SIG-M5 (cell line): ENCODE data around the gene PARD3.
"Not testable (repeated sequence)": the region's sequence is repeated elsewhere in the genome, so short reads cannot be mapped to it uniquely, and the experiment has no call there.

Experiments used
- DNase-seq: peaks from one replicate; lab custom pipeline; 2025; lab: John Stamatoyannopoulos, UW

PARD3 gene

GRCh38 chr10:34766811-34767494 lies 48.1 kb downstream of the PARD3 start:
- no peak for DNase-seq

DNA sequence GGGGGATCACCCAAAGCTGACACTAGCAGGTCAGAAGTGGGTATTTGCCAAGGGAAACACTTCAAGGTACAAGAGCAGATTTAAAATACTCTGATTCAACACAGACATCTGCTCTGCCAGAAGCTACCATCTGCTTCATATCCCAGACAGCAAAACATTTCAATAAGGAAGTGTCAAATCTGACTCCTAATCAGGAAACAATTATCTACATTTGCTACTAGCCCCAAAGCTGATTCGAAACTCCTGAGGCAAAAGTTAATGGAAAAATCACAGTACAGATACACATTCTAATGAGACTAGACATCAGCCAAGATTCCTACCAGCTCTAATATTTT lies 48.9 kb downstream of the PARD3 start:
- DNase-seq: no peak

GRCh38 chr10:34764472-34764946 lies 50.6 kb downstream of the PARD3 start:
- DNase-seq: no peak

GRCh38 chr10:34762603-34763299 lies 52.3 kb downstream of the PARD3 start:
- no peak for DNase-seq

DNA sequence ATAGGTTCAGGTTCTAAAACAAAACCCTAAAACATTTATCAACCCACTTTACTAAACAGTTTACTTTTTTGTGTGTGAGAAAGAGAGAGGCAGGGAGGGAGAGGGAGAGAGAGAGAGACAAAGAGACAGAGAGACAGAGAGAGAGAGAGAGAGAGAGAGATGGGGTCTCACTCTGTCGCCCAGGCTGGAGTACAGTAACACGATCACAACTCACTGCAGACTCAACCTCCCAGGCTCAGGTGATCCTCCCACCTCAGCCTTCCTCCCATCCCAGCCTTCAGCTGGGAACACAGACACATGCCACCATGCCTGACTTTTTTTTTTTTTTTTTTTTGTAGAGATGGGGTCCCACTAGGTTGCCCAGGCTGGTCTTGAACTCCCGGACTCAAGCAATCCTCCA lies 52.9 kb downstream of the PARD3 start:
- no peak for DNase-seq

- no peak for DNase-seq
These were observed 53.6 kb downstream of the PARD3 start for GRCh38 chr10:34761453-34761852.

GRCh38 chr10:34760606-34761005 lies 54.5 kb downstream of the PARD3 start:
- no peak for DNase-seq

DNA sequence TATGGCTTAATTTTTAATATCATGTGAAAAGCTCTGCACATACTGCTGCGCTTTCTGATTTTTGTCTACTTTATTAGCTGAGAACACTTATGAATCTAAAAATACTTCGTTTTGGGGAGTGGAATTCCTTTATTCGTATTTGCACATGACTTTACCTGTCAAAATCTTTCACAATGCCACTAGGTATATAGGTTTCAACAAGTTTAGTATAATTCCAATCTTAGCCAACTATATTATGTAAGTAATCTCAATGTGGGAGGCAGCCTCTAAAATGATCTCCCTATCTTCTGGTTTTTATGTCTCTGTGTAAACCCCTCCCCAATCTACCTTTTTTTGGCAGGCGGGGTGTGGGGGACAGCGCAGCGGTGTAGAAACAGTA lies 55.3 kb downstream of the PARD3 start:
- no peak for DNase-seq

GRCh38 chr10:34759161-34759836 lies 55.8 kb downstream of the PARD3 start:
- no peak for DNase-seq

DNA sequence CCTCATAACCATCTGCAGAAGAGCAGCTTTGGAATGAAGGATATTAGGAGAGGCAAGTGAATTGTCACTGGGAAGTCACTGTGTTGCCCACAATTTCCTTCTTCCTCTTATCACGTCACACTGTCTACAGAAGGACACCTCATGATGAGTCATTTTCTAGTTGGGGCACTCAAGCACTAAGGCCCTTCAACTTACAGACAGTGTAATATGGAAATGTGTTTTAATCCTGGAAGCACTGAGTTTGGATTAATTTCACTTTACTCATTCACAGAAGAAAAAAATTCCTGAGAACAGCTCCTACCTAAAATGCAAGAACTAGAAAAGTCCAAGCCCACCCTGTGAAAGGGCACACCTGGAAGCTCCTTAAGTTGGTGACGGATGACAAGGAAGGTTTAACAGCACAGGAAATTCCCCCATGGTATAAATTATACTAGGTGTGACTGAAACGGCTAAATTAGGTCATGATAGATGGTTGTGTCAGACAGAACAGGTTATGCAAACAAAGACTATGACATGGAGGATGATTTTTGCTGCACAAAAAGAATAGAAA lies 56.6 kb downstream of the PARD3 start:
- no peak for DNase-seq

- DNase-seq: no peak
These were observed 57.2 kb downstream of the PARD3 start for GRCh38 chr10:34757933-34758332.

DNA sequence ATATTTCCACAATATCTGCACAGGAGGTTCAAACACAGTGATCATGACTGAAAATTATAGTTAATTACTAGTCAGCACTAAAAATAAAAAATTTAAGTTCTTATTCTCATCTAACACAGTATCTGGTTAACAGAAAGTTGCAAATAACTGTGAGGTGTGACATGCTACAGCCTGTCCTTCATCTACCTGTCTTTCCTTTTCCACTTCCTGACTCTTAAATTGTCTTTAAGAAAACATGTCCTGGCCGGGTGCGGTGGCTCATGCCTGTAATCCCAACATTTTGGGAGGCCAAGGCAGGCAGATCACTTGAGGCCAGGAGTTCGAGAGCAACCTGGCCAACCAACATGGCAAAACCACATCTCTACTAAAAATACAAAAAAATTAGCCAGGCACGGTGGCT lies 57.9 kb downstream of the PARD3 start:
- not testable (repeated sequence) for DNase-seq

DNA sequence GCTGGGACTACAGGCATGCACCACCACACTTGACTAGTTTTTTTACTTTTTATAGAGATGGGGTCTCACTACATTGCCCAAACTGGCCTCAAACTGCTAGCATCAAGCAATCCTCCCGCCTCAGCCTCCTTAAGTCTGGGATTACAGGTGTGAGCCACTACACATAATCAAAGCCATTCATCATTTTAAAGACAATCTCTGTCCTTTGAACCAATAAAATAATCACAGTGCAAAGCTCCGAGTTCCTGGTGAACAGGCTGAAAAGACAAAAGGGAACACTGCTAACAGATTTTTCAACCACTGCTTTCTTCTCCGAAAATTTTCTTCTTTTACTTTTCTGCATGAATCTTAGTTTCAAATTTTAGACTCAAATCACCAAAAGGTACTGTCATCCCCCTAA lies 58.5 kb downstream of the PARD3 start:
- no peak for DNase-seq

DNA sequence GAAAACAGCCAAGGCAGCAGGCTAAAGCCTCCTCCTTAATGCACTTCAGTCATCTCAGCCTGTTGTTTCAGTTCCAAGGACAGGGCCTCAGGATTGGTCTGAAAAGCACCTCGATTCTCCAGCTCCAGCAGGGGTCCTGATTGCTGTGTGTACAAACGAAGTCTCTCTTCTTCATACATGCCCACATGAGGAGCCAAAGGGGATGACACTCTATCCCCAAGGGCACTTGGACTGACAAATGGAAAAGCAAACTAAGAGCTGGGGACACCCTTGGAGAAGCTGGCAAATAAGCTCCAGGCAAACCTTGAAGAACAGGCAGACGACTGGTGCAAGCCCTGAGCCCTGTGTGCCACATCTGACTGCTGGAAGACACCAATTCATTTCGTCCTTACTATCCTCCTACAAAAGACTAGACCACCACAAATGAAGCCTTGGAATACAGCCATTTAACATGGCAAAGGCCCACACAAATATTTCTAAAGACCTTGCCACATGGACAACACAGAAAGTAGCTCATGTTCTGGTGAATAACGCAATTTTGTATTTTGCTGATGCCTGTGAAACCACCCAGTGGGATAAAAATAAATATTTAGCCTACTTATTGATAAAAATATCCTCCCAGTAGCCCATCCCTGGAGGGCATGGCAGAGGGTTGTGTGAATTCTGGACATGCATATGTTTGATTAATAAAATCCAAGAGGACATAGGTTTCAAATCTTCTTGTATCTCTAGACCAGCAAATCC lies 61.9 kb downstream of the PARD3 start:
- DNase-seq: no peak

- no peak for DNase-seq
These were observed 63.8 kb downstream of the PARD3 start for GRCh38 chr10:34751272-34751671.

GRCh38 chr10:34750795-34751194 lies 64.3 kb downstream of the PARD3 start:
- DNase-seq: not testable (repeated sequence)

GRCh38 chr10:34748767-34749166 lies 66.3 kb downstream of the PARD3 start:
- no peak for DNase-seq

- no peak for DNase-seq
These were observed 66.7 kb downstream of the PARD3 start for GRCh38 chr10:34748357-34748756.

- DNase-seq: no peak
These were observed 69.0 kb downstream of the PARD3 start for GRCh38 chr10:34746094-34746493.

DNA sequence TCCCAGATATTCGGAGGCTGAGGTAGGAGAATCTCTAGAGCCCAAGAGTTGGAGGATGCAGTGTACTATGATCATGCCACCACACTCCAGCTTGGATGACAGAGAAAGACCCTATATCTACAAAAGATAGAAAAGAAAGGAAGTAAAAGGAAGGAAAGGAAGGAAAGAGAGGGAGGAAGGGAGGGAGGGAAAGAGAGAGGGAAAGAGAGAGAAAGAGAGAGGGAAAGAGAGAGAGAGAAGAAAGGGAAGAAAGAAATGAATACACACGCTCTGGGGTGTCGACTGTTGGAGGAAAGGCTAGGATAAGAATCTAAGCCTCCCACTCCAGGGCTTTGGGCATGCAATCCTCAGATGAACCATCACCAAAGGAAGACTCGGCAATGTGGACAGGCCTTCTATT lies 69.9 kb downstream of the PARD3 start:
- DNase-seq: no peak

DNA sequence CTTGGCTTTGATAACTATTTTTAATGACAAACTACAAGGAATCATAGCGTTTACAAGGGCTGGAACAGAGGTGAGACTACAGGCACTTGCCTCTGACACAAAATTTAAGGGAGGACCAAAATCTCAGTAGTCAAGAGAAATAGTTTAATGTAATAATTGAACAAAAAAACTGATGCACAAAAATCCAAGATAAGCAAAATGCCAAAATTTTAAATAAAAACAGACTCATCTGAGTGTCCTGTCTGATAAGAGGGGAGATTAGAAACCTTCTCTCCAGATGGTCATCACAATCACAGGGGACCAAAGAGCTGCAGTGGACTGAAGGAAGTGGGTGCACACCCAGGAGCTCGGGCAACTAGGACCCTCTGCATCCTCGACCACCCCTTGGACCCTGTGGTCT lies 70.5 kb downstream of the PARD3 start:
- no peak for DNase-seq

GRCh38 chr10:34743814-34744213 lies 71.3 kb downstream of the PARD3 start:
- no peak for DNase-seq
